Osteocyte (in vitro differentiated cells): Measurements from ENCODE around the gene N4BP3. TPM values are rescaled to one million over a fixed set of nuclear protein-coding genes. Genes with fewer than 3 reads are reported as not detected.
A peak's percentile ranks its signal among the peaks of the same experiment; 100 is the strongest.

Experiments
- DNase-seq: peaks from one replicate; pipeline ENCODE4 v3.0.0; 2021; ENCODE audit warnings: mixed read lengths; ENCODE audit not compliant: unreplicated experiment; ENCODE audit errors: extremely low spot score
- H3K27ac Mint-ChIP-seq: one replicate; pipeline ENCODE4 v1.8.0; 2021; ENCODE audit warnings: mild to moderate bottlenecking, mixed read lengths; ENCODE audit not compliant: unreplicated experiment
- H3K27me3 Mint-ChIP-seq: one replicate; pipeline ENCODE4 v1.8.0; 2021; ENCODE audit warnings: mixed read lengths; ENCODE audit not compliant: unreplicated experiment
- H3K36me3 Mint-ChIP-seq: one replicate; pipeline ENCODE4 v1.8.0; 2021; ENCODE audit warnings: mixed read lengths; ENCODE audit not compliant: unreplicated experiment
- H3K4me1 Mint-ChIP-seq: one replicate; pipeline ENCODE4 v1.8.0; 2021; ENCODE audit warnings: mixed read lengths; ENCODE audit not compliant: unreplicated experiment
- H3K4me3 Mint-ChIP-seq: one replicate; pipeline ENCODE4 v1.8.0; 2021; ENCODE audit warnings: mild to moderate bottlenecking, moderate library complexity, mixed read lengths; ENCODE audit not compliant: unreplicated experiment
- H3K9me3 Mint-ChIP-seq: one replicate; pipeline ENCODE4 v1.8.0; 2021; ENCODE audit warnings: mixed read lengths; ENCODE audit not compliant: unreplicated experiment
- CTCF ChIP-seq: fragments of 200-600 bp; sonication (generic); IDR thresholded peaks from 2 replicates; pipeline ENCODE4 v1.5.0; 2021; ENCODE audit warnings: antibody characterized with exemption, mild to moderate bottlenecking, moderate library complexity
- total RNA-seq: library from RNA; stranded (reverse); gene quantifications from 2 replicates; pipeline ENCODE4 v1.2.1, GENCODE V29; 2021

N4BP3 gene
- total RNA-seq, 1 donor from 2014 or later: 0.64 TPM

GRCh38 chr5:178113841-178114324 is 551 bp downstream of the N4BP3 start:
- H3K27ac Mint-ChIP-seq: no peak overlapping the region
- TF ChIP-seq CTCF: no peak
- H3K9me3 Mint-ChIP-seq: no peaks in the 10 kb centered on the region
- peaks cover 3% of the 10 kb centered on the region for H3K27me3 Mint-ChIP-seq
- H3K4me1 Mint-ChIP-seq: peaks cover 27% of the 10 kb centered on the region
- DNase-seq: no peak
- peak overlapping the region; percentile 79 for H3K4me3 Mint-ChIP-seq
- no peaks in the 10 kb centered on the region for H3K36me3 Mint-ChIP-seq

GRCh38 chr5:178114325-178115135 is 1.2 kb downstream of the N4BP3 start:
- peaks cover 24% of the 10 kb centered on the region for H3K4me1 Mint-ChIP-seq
- H3K4me3 Mint-ChIP-seq: peak overlapping the region; percentile 79
- H3K27me3 Mint-ChIP-seq: peaks cover 3% of the 10 kb centered on the region
- no peak overlapping the region for H3K27ac Mint-ChIP-seq
- no peaks in the 10 kb centered on the region for H3K9me3 Mint-ChIP-seq
- DNase-seq: no peak
- TF ChIP-seq CTCF: no peak
- no peaks in the 10 kb centered on the region for H3K36me3 Mint-ChIP-seq

DNA sequence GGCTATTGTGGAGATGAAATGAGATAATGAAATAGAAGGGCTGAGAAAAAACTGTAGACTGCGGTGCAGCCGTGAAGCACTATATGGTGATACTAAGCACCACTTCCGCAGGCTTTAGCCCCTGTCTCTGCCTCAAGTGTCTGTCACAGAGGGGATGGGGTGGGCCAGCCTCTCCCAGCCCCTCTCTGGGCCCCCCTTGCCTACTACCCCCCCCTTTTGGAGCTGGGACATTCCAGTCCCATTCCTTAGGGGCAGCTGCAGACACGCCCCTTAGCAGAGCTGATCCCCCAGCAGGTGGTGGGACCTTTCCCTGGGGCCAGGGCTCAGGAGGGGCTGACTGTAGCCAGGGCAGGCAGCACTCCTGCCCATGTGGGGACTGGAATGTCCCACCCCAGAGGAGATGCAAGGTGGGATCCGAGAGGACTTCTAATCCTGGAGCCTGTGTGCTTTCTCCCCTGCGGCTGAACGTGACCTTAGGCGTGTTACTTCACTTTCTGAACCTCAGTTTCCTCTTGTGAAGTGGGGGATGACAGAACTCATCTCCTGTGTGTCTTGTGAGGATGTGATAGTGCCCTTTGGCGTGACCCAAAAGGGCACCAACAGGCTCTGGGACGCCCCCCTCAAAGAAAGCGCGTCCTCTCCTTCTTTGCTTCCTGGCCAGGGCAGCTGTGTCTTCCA is 1.9 kb downstream of the N4BP3 start:
- Mint-ChIP-seq H3K27ac (no peak overlapping the region), H3K27me3 (peaks cover 3% of the 10 kb centered on the region), H3K36me3 (no peaks in the 10 kb centered on the region), H3K4me3 (peak overlapping the region; percentile 30), H3K9me3 (no peaks in the 10 kb centered on the region), H3K4me1 (peaks cover 24% of the 10 kb centered on the region)
- no peak for DNase-seq
- TF ChIP-seq CTCF: no peak

GRCh38 chr5:178115814-178116142 is 2.4 kb downstream of the N4BP3 start:
- Mint-ChIP-seq H3K4me1 (peaks cover 24% of the 10 kb centered on the region), H3K4me3 (peak overlapping the region; percentile 14), H3K27ac (no peak overlapping the region), H3K9me3 (no peaks in the 10 kb centered on the region), H3K27me3 (peaks cover 3% of the 10 kb centered on the region), H3K36me3 (no peaks in the 10 kb centered on the region)
- DNase-seq: no peak
- TF ChIP-seq CTCF: no peak
